GM03348 (cell line): Measurements from ENCODE around the gene PARG.
"Not testable (repeated sequence)": the region's sequence is repeated elsewhere in the genome, so short reads cannot be mapped to it uniquely, and the experiment has no call there.

ENCODE experiments used
- DNase-seq: peaks from one replicate; pipeline ENCODE4 v3.0.0; 2012; ENCODE audit warnings: low spot score

PARG gene

DNA sequence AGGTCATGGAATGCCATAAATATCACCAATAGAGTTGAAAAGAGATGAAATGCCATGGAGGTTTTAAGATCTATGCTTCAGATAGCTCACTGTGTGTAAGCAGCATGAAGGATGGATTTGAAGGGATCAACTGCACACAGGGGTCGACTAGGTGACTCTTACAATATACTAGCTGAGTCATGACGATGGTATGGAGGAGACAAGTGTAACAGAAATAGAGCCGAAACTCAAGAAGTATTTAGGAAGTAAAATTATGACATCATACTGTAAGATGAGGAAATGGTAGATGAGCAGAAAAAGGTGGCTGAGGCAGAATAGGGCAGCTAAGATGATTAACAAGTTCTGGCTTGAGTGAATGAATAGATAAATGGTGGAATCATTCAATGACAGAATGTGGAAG is 38.0 kb downstream of the PARG start:
- not testable (repeated sequence) for DNase-seq

DNA sequence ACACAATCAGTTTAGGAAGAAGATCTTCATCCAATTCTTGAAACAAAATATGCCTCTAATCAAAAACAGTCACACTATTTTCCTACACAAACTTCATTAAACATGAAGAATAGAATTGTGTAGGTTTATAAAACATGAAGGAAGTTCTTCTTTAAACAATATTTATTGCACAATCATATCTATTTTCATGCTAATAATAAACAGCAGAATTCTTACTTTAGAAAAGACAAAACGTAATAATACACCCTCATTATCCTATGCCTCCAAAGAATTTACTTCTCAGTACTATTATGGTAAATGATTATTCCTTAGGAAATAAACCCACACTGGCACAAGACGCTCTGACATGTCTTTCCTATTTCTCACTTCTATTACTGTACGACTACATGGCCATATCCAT is 41.4 kb downstream of the PARG start:
- DNase-seq: not testable (repeated sequence)

DNA sequence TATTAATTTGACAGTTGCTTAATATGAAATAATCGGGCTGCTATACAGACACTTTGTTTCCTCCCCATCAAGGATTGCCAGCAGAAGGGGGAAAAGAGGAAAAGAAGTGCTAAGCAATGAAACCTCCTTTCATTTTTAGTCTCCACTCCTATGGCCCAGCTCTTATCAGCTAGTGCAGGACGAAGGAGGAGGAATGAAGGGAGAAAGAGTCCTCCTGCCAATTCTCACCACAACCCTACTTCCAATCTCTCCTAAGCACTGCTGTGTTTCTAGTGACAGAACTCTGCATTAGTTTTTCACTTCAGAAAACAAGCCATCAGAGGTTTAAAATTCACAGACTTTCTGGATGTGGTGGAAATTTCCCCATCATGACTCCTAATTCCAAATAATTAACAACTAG is 41.8 kb downstream of the PARG start:
- DNase-seq: not testable (repeated sequence)

DNA sequence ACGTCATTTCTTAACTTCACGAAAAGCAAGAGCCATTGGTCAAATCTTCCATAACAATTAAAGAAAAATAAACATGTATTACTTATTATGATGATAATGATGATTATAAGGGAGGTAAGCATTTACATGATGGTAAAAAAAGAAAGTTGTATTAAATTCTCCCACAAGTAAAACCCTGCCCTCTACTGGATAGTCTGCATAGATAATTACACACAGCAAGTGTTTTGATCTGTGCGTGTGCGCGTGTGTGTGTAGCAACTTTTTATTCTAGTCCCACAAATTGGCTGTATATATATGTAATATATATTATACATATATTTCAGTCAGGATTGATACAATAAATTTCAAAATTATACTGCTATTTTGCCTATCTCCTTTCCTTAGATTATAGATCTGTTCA is 51.8 kb downstream of the PARG start:
- not testable (repeated sequence) for DNase-seq

DNA sequence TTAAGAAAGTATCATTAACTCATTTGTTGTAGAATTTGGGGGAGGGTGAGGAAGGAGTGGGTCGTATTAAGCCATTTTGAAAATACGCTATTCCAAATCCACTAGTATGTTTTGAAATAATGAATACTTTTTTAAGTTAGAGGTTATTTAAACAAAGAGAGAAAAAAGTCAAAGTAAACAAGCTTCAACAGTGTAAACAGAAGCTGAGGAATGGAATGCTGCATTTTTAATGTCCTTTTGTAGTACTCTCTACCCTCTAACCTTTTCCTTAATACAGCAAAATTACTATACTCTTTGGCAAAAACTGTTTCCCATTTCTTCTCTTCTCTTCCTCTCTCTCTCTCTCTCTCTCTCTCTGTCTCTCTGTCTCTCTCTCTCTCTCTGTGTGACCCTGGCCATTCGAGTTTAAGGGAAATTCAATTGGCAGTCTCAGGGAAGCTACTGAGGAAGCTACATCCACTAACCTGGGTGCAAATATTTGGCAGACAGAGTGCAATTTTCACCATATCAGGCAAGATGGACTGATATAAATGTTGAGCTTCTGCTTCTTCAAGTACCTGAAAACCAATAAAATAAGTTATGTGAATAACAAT is 57.0 kb downstream of the PARG start:
- DNase-seq: not testable (repeated sequence)

DNA sequence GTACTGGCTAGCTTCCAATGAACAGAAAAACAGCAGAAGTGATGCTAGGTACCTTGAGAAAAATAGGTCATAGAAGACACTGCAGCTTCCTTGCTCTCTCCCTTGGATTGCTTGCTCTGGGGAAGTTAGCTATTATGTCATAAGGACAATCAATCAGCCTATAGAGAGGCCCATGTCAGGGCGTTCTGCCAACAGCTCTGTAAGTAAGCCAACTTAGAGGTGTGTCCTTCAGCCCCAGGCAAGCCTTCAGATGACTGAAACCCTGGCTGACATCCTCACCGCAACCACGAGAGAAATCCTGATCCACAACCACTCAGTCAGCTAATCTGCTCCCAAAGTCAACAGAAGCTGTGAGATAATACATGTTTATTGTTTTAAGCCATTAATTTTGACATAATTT is 58.0 kb downstream of the PARG start:
- DNase-seq: not testable (repeated sequence)

DNA sequence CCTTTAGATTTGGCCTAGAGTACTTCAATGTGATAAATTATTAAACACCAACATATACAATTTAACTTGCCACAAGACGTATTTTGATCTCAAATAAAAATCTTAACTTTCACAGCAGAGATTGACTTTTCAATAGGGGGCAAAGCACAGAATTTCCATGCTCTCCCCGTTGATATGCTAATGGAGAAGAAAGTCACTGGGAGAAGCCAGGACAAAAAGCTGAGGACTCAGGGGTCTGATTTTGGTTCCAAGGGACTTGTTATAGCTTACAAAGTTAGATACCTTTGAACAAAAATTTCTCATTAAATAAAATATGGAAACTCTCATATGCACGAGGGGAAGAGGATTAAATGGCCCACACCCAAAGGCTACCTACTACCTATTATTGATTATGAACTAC is 59.5 kb downstream of the PARG start:
- not testable (repeated sequence) for DNase-seq

DNA sequence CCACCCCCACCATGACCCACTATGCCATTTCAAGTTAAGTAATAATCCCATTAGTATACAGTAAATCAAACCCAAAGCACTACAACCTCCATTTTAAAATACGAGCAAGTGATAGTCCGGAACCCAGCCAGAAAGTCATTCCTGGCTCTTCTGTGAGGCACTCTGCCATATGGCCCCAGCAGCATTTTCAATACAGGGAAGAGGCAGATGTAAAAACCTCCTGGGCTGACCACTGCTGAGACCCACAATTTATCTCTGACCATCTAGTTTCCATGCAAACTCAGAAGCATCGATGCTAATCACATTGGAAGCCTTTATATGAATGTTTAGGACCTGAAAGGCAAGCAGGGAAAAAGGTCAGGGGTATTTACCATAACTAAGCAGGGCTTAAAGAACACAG is 69.1 kb downstream of the PARG start:
- DNase-seq: not testable (repeated sequence)

DNA sequence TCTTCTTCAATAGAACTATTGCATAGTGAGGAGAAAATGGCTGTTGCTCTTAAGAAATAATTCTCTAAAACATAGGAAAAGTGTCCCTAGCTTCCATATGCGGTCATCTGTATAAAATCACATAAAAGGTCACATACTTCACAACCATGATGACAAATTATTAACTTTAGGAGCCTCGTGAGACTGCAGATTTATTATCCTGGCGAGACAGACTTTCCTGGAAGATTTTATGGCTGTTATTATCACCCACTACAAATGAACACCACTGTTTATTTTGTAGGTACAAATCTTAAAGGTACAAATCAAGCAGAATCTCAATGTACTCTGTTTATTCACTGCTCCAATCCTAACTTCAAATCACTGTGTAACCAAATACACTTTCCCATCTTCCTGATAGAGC is 70.4 kb downstream of the PARG start:
- not testable (repeated sequence) for DNase-seq

DNA sequence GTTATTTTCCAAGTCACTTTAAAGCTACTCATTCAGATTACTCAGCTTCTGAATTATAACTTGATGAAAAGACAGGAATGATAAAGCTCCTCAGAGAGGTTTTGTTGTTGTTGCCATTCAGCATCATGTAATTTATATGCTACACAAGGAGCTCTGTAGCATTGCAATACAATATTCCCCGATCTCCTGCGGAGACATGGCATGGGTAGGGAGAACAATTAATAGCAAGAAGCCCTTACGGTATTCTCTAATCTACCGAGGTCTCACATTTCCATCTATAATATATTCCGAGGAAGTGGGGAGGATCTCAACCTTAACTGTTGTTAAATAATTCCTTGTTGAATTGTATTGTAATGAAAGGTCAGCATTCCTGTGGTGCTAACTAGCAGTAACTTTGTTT is 81.9 kb downstream of the PARG start:
- DNase-seq: not testable (repeated sequence)

DNA sequence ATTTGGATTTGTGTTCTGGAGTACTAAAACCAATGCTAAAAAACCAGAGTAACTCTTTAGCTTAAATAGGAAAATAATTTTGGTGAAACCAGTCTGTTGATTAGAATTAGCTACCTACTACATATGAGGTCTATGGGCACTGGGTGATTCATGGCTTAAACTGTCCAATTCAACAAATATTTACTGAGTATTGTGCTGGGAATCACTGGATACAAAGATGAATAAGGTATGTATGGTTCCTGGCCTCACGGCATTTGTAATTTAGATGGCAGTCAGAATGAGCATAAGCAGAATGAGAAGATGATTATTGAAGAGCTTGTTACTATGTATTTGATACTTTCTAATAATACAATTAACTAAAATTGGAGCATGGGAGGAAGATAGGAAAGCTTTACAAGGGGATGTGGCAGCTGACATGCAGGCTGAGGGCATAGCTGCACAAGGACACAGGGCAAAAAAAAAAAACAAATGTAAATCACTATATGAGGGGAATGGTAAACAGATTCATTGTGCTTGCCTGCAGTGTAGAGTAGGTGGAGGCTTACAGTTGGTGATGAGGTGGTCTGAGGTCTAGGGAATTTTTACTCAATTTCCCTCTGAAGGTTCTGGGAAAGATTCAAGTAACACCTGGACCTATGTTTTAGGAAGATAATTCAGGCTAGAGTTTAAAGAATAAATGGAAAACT is 83.0 kb downstream of the PARG start:
- not testable (repeated sequence) for DNase-seq

DNA sequence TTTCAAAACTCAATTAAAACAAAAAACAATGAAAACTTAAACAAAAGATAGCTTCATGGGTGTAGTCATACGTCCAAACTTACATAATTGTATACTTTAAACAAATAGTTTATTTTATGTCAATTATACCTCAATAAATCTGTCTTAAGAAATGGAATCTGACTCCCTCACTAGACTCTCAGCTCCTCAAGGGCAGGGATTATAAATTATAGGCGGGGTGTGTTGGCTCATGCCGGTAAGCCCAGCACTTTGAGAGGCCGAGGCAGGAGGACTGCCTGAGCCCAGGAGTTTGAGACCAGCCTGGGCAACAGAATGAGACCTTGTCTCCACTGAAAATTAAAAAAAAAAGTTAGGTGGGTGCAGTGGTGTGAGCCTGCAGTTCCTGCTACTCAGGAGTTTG is 92.3 kb downstream of the PARG start:
- not testable (repeated sequence) for DNase-seq

DNA sequence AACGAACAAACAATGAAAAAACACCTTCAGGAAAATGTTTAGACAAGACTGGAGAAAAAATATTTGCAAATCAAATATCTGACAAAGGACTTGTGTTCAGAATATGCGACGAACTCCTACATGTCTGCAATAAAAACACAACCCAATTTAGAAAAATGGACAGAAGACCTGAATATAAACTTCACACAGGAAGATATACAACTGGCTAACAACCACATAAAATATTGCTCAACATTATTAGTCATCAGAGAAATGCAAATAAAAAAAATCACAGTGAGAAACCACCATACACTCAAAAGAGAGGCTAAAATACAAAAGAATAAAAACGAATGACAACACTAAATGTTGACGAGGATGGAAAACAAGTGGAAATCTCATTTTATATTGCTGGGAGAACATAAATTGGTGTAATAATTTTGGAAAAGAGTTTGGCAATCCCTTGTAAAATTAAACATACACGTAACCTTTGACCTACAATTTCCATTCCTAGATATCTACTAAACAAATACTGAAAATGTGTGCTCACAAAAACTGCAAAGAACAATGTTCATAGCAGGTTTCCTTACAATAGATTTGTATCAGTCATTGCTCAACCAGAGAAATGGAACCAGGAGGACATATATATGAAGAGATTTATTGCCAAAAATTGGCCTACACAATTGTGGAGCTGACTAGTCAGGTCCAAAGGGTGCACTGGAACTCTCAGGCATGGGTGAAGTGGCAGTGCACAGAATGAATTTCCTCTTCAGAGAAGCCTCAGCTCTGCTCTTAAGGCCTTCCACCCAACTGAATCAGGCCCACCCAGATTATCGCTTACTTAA is 96.8 kb downstream of the PARG start:
- DNase-seq: peak; percentile 12

DNA sequence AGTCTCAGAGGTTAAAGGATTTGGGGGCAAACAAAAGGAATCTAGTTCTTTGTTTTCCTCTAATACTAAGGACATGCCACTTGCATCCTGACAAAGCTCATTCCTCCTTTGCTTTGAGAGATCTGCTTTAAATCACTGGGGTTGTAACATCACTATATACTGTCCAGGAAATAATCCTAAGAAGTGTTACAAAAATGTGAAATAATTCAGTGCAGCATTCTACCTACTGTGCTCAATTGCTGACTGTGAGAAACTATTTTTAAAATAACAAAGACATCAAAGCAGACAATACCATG is 99.5 kb downstream of the PARG start:
- DNase-seq: not testable (repeated sequence)

DNA sequence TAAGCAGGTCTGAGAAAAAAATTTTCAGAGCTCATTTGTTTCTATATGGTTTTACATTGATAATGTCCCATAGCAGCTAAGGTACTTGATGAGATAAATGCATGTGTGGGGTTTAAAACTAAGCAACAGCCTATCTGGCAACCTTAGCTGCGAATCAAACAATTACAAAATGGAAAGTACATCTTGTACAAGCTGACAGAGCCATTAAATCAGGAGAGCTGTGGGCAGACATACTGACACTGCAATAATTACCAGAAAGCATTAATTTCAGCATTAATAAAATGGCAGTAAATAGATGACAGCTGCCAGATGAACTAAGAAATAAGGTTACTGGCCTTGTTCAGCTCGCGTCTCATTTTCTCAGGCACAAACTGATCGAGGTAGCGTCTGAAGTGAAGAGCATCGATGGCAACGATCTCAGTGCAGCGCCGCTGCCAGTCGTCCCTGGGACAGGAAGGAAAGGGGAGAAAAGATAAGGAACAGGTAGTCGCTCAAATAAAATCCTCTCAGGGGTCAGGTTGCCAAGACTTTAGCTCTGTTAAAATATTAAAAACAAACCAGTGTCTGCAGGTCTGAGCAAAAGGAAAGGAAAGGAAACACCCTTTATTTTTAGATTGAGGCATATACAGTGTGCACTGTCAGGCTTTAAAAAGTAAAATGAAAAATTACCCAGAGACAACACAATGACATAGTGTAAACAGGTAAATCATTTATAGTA is 100.1 kb downstream of the PARG start:
- DNase-seq: no peak

DNA sequence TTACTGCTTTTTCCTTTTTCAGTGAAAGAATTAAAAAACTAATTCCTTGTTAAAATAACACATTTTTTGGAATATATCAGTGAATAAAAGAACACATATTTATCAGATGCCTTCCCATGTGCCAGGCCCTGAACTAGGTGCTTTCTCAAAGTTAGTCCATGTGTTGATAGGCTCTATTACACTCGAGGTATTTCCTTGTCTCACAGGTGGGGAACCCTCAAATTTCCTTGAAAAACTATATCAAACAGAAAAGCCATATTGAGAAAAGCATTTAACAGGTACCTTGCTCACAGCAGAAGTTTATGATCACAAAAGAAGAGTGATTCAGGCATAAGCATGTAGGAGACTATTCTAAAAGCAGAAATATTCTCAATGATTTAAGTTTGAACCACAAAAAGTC is 104.1 kb downstream of the PARG start:
- DNase-seq: no peak

DNA sequence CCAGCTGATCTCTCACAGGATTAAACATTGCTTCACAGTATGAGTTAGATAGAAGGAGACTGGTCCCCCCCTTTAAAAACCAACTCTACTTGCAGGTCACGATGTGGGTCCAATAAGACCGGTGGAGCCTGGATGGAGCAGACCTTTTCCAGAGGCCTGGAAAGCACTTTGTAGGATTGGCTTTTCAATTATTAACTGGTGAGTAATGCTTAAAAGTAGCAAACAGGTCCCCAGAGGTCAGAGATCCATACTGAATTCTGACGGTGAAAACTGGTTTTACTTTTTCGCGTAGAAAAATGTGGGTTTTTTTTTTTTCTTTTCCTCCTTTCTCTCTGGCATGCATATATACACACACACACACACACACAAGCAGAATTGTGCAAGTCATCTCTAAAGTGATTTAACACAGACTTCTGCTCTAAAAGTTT is 104.8 kb downstream of the PARG start:
- DNase-seq: no peak

DNA sequence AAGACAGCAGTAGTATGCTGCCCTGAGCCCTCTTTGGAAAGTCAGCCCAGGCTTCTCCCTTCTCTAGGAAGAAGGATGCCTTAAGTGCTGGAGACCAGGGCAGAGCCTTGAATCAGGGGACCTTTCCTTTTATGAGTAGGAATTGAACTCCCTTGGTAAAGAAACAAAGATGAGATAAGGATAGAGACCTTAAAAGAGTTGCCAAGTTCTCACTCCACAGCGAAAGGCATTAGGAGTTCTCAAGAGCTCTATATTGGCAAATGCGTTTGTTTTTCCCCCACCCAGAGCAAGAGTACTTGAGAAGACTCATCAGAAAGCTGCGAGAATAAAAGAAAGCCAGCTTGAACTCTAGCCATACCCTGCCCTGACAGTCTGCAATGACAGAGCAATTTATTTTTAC is 106.9 kb downstream of the PARG start:
- no peak for DNase-seq

DNA sequence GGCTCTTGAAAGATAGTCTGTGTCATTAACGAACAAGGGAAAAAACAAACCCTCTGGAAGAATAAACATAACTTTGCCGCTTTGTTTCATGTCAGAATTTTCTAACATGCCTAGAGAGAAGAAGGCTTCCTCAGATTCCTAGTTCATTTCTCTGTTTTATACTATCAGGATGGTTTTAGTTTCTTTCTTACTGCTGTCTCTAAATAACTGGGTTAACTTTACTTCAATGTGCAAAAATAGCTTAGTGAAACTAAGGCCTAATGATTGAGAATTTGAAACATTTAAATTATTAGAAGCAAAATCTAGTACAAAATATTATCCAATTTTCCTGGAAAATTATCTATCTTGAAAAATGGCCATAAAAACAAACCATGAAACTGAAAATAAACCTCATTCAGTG is 107.6 kb downstream of the PARG start:
- no peak for DNase-seq

DNA sequence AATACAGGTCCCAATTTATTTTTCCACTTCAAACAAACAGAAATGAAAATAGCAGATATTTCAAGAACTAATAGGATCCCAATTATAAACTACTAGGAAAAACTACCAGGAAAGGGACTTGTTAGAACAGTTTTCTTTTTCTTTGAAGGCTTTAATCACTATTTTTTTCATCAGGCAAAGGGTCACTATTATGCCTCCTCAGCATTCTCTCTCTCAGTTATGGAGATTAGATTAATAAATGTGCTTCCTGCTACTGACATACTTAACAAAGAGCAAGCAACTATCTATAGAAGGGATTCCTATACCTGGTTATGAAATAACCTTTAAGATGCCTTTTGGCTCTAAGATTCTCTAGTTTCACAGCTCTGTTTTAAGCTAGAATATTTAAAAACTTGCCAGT is 108.7 kb downstream of the PARG start:
- no peak for DNase-seq

DNA sequence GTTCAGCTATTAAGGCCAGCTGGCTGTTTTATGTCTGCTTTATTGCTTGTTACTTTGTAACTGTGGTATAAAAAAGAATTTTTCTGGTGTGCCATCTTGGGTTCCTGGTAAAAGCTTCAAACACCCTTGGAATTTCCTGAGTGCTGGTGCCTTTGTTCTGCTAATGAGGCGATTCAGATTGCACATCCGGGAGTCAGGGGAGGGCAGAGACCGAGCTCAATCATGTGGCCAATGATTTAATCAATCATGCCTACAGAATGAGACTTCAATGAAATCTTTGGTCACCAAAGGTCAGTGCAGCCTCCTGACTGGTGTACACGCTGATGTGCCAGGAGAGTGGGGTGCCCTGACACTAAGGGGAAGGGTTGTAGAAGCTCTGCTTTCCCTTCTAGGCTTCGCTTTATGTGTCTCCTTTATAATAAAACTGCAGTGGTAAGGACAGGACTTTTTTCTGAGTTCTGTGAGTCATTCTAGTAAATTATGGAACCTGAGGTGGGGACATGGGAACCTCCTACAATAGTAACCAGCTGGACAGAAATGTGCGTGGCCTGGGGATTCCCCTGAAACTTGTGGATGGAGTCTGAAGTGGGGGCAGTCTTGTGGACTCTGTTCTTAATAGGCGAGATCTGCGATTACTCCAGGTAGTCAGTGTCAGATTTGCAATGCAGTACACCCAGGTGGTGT is 110.3 kb downstream of the PARG start:
- DNase-seq: peak; percentile 13

DNA sequence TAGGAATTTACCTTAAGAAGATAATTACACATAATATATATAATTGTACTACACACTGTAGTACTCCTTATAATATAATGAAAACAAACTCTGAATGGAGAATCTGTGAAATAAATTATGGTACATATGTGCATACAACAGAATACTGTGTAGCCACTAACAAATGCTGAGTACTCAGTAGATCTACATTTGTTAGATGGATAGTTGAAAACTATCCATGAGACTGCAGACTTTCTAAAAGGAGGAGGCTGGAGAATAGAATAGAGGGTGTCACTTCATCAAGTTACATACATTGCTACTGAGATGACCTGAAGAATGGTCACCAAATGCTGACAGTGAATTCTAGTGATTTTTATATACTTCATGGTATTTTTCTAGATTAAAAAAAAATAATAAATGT is 111.0 kb downstream of the PARG start:
- DNase-seq: no peak
